T-helper 17 cell (primary cell): ENCODE data around the gene GPX2. TPM values are rescaled to one million over a fixed set of nuclear protein-coding genes. Genes with fewer than 3 reads are reported as not detected.

Experiments used
- ATAC-seq: fragments of 150-1000 bp; cut with Tn5 transposase; 2 replicates; pipeline ENCODE4 v1.10.0; 2021; ENCODE audit warnings: mild to moderate bottlenecking, moderate library complexity
- DNase-seq, 3 donors: peaks; one replicate each; pipeline versions ENCODE4 v3.0.0 to v3.0.0-alpha.2; 2020 to 2021
- H3K9me3 ChIP-seq: one replicate; pipeline ENCODE4 v1.7.0; 2013; ENCODE audit warnings: low read length, mild to moderate bottlenecking; ENCODE audit not compliant: control insufficient read depth, poor library complexity, severe bottlenecking
- H3K27ac Mint-ChIP-seq: one replicate; pipeline ENCODE4 v1.8.0; 2022; ENCODE audit warnings: mild to moderate bottlenecking, moderate library complexity, mixed read lengths
- H3K27me3 Mint-ChIP-seq: one replicate; pipeline ENCODE4 v1.8.0; 2022; ENCODE audit warnings: mixed read lengths
- H3K36me3 Mint-ChIP-seq: one replicate; pipeline ENCODE4 v1.8.0; 2022; ENCODE audit warnings: low read depth, mixed read lengths
- H3K4me1 Mint-ChIP-seq: one replicate; pipeline ENCODE4 v1.8.0; 2022; ENCODE audit warnings: mild to moderate bottlenecking, mixed read lengths
- H3K4me3 Mint-ChIP-seq: one replicate; pipeline ENCODE4 v1.8.0; 2022; ENCODE audit warnings: mild to moderate bottlenecking, moderate library complexity, mixed read lengths
- total RNA-seq, 4 donors: library from RNA in 2 of 4; stranded (reverse) in 2 of 4; gene quantifications; one replicate each; pipeline ENCODE4 v1.2.3 and lab custom pipeline; 2022 to 2026

The GPX2 gene
- total RNA-seq, 2 donors from 2014 or later: not detected

- H3K27ac Mint-ChIP-seq: peak overlapping the region; percentile 37
- no peak for DNase-seq
- no peak overlapping the region for H3K4me3 Mint-ChIP-seq
- H3K36me3 Mint-ChIP-seq: no peaks in the 10 kb centered on the region
- no peak for ATAC-seq
- H3K9me3 ChIP-seq: no peaks in the 10 kb centered on the region
- peaks cover 23% of the 10 kb centered on the region for H3K4me1 Mint-ChIP-seq
- H3K27me3 Mint-ChIP-seq: peaks cover 15% of the 10 kb centered on the region
These were observed 31.6 kb downstream of the GPX2 start for GRCh38 chr14:64910847-64911495.

- ATAC-seq: no peak
- H3K4me3 Mint-ChIP-seq: no peak overlapping the region
- peaks cover 54% of the 10 kb centered on the region for H3K27me3 Mint-ChIP-seq
- H3K9me3 ChIP-seq: no peaks in the 10 kb centered on the region
- no peak for DNase-seq
- H3K27ac Mint-ChIP-seq: no peak overlapping the region
- H3K36me3 Mint-ChIP-seq: peaks cover 2% of the 10 kb centered on the region
- H3K4me1 Mint-ChIP-seq: peaks cover 6% of the 10 kb centered on the region
These were observed 36.5 kb downstream of the GPX2 start for GRCh38 chr14:64906022-64906421.

- peaks cover 45% of the 10 kb centered on the region for H3K27me3 Mint-ChIP-seq
- DNase-seq: no peak
- H3K9me3 ChIP-seq: no peaks in the 10 kb centered on the region
- peaks cover 9% of the 10 kb centered on the region for H3K36me3 Mint-ChIP-seq
- peak overlapping the region; percentile 29 for H3K27ac Mint-ChIP-seq
- no peak for ATAC-seq
- no peak overlapping the region for H3K4me3 Mint-ChIP-seq
- H3K4me1 Mint-ChIP-seq: peaks cover 4% of the 10 kb centered on the region
These were observed 42.6 kb downstream of the GPX2 start for GRCh38 chr14:64899958-64900357.

DNA sequence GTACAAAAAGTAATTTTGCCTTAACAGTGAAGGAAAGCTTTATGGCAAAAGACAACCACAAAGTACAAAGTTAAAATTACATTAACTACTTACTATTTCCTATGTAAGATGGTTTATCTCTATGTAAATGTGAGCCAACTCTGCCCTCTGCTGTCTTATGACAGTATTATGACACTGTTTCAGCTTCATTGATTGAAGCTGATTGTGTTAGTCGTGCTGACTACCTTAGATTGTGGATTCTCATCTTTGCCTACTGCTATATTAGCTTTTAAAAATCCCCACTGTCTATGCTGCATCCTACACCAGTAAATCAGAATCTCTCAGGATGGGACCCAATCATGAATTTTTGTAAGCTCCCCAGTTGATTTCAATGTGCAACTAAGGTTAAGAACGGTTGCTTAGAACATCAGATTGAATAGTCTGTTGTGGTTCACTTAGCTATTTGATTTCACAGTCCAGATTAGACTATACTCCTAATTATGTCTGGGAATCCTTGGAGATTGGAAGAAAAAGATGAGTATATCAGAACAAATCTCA, 50.6 kb downstream of the GPX2 start:
- no peaks in the 10 kb centered on the region for H3K9me3 ChIP-seq
- H3K27me3 Mint-ChIP-seq: peaks cover 22% of the 10 kb centered on the region
- peak in 1 of 3 donors; percentile 15 for DNase-seq
- peak; percentile 96 for ATAC-seq
- H3K4me3 Mint-ChIP-seq: no peak overlapping the region
- peaks cover 3% of the 10 kb centered on the region for H3K4me1 Mint-ChIP-seq
- no peak overlapping the region for H3K27ac Mint-ChIP-seq
- H3K36me3 Mint-ChIP-seq: no peaks in the 10 kb centered on the region

DNA sequence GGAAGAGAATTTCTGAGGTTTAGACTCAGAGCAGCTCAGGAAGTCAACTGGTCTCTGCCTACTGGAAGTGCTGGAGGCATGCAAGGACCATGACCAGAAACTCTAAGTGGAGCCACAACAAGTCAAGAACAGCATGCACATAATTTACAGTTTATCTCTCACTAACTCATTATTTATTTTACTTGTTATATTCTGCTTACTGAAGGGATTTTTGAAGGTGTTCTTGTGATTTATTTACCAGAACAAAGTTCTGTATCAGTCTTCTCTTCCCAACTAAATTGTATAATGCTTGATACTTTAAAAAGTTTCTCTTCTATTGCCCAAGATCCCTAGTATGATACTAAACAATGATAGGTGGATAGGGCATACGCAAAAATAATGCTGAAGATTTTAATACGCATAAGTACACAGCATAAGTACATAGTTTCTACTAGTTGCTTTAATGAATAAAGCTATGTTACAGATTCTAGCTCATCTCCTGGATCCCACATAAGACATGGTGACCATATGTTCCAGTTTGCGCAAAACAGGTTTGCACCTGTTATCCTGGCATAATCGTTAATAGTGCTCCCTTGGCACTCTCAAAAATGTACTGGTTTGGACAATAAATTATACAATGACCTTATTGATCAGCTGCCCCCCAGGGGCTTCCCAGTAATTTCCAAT, 51.2 kb downstream of the GPX2 start:
- Mint-ChIP-seq H3K4me1 (peaks cover 3% of the 10 kb centered on the region), H3K27me3 (peaks cover 25% of the 10 kb centered on the region), H3K4me3 (no peak overlapping the region), H3K27ac (no peak overlapping the region), H3K36me3 (no peaks in the 10 kb centered on the region)
- ATAC-seq (no peak), DNase-seq (no peak)
- no peaks in the 10 kb centered on the region for H3K9me3 ChIP-seq

DNA sequence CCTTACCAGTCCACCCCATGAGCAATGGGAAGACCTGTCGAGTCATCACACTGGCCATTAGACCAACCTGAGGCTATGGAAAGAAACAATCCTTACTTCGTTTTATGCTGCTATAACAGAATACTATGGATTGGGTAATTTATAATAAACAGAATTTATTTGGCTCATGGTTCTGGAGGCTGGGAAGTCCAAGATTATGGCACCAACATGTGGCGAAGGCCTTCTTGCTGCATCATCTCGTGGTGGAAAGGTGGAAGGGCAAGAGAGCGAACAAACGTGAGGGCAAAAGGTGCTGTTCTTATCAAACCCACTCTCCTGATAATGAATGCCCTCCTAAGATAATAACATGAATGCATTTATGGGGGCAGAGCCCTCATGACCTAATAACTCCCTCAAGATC, 53.2 kb downstream of the GPX2 start:
- Mint-ChIP-seq H3K27ac (no peak overlapping the region), H3K36me3 (peaks cover 2% of the 10 kb centered on the region), H3K4me1 (peaks cover 3% of the 10 kb centered on the region), H3K27me3 (peaks cover 38% of the 10 kb centered on the region), H3K4me3 (no peak overlapping the region)
- H3K9me3 ChIP-seq: no peaks in the 10 kb centered on the region
- ATAC-seq: no peak
- no peak for DNase-seq

Other genes starting within 250 kb of the GPX2 start
- gene PLEKHG3, start 238.3 kb downstream of the GPX2 start, total RNA-seq: 10 to 100 TPM; 61.4 to 65.5 TPM
- gene SPTB, start 62.8 kb downstream of the GPX2 start, total RNA-seq: 1 to 10 TPM in 1 of 2 donors, under 1 TPM in 1; 0.40 to 8.4 TPM
- 10 to 100 TPM; 69.5 to 78.3 TPM for gene CHURC1, start 28.3 kb downstream of the GPX2 start, total RNA-seq
- gene RAB15, start 29.6 kb upstream of the GPX2 start, total RNA-seq: 1 to 10 TPM; 4.8 to 5.8 TPM
- 10 to 100 TPM; 14.2 to 22.5 TPM for gene FNTB, start 44.1 kb upstream of the GPX2 start, total RNA-seq
- 100 to 1,000 TPM; 167 to 312 TPM for gene MAX, start 159.8 kb upstream of the GPX2 start, total RNA-seq